ENCODE results near the gene PLAU. TPM values are rescaled to one million over a fixed set of nuclear protein-coding genes. Genes with fewer than 3 reads are reported as not detected.

Gene PLAU
- total RNA-seq, 1 experiment from 2014 or later, result 1,582 TPM

GRCh38 chr10:73900064-73900463 lies 10.9 kb upstream of the PLAU start:
- Histone ChIP-seq H3K4me2 (ENCODE audit: low read length) (peak overlapping the region; percentile 63), H3F3A (ENCODE audit: low read length, unreplicated experiment) (peaks cover 20% of the 10 kb centered on the region), H2AFZ (ENCODE audit: low read length) (no peak overlapping the region), H4K20me1 (ENCODE audit: low read length) (no peaks in the 10 kb centered on the region), H3K9me2 (replicated peaks; ENCODE audit: low read length) (no peaks in the 10 kb centered on the region), H3K79me2 (ENCODE audit: low read length) (no peaks in the 10 kb centered on the region), H3K4me1 (ENCODE audit: insufficient read depth, low read length) (peaks cover 54% of the 10 kb centered on the region), H3K27ac (ENCODE audit: low read length) (peak overlapping the region; percentile 78), H3K36me3 (ENCODE audit: low read depth, low read length) (no peaks in the 10 kb centered on the region), H3K27me3 (ENCODE audit: low read length) (no peaks in the 10 kb centered on the region), H3K9me3 (ENCODE audit: low read length) (no peaks in the 10 kb centered on the region), H3K4me3 (ENCODE audit: low read length) (no peak overlapping the region), H3K9ac (ENCODE audit: low read length) (peak overlapping the region; percentile 58)
- no peak for TF ChIP-seq EZH2phosphoT487 (IDR thresholded peaks at IDR 0.05; ENCODE audit: borderline replicate concordance, low read length)
- TF ChIP-seq EZH2 (IDR thresholded peaks at IDR 0.05; ENCODE audit: low read length, unreplicated experiment), result no peak
- TF ChIP-seq CTCF (conservative IDR thresholded peaks at IDR 0.05; ENCODE audit: low read depth, low read length), result no peak
- ChIA-PET POLR2A (ENCODE audit: unreplicated experiment) (interaction anchor here (0.5 to 1.9 kb wide), 16 partner anchors 9 to 1016 kb away, joined by 3 to 71 read pairs (median 5); partner anchors contain the start of genes PLAU and VCL), CTCF (interaction anchor here (0.6 to 2.8 kb wide), 15 partner anchors 8 to 275 kb away, joined by 3 to 53 read pairs (median 5); partner anchors contain the start of gene PLAU)
- intact Hi-C loops (cut with micrococcal nuclease), result no loop called here
- DNase-seq (no peak), ATAC-seq (no peak)
- no TSS peak for BruUV-seq (replicated peaks)

- no peak overlapping the region for H3K4me3 ChIP-seq (ENCODE audit: low read length)
- CTCF ChIA-PET, result interaction anchor here (1.0 kb wide), 1 partner anchor 40 kb away, joined by 13 read pairs; no protein-coding TSS in a partner anchor
- POLR2A ChIA-PET (ENCODE audit: unreplicated experiment), result no interaction called here
Measured at GRCh38 chr10:73901261-73901660, 9.7 kb upstream of the PLAU start.

More at GRCh38 chr10:73901261-73901660, 9.7 kb upstream of the PLAU start:
- DNase-seq (no peak), ATAC-seq (no peak)
- intact Hi-C loops (cut with micrococcal nuclease), result no loop called here
- no peaks in the 10 kb centered on the region for H3K27me3 ChIP-seq (ENCODE audit: low read length)
- no peak overlapping the region for H2AFZ ChIP-seq (ENCODE audit: low read length)
- peaks cover 30% of the 10 kb centered on the region for H3F3A ChIP-seq (ENCODE audit: low read length, unreplicated experiment)
- no peak for TF ChIP-seq EZH2phosphoT487 (IDR thresholded peaks at IDR 0.05; ENCODE audit: borderline replicate concordance, low read length)
- no peak for TF ChIP-seq EZH2 (IDR thresholded peaks at IDR 0.05; ENCODE audit: low read length, unreplicated experiment)
- TF ChIP-seq CTCF (conservative IDR thresholded peaks at IDR 0.05; ENCODE audit: low read depth, low read length), result no peak
- no peak overlapping the region for H3K4me2 ChIP-seq (ENCODE audit: low read length)
- no peak overlapping the region for H3K27ac ChIP-seq (ENCODE audit: low read length)
- H3K9ac ChIP-seq (ENCODE audit: low read length), result no peak overlapping the region
- H4K20me1 ChIP-seq (ENCODE audit: low read length), result no peaks in the 10 kb centered on the region
- H3K9me2 ChIP-seq (replicated peaks; ENCODE audit: low read length), result no peaks in the 10 kb centered on the region
- no peaks in the 10 kb centered on the region for H3K9me3 ChIP-seq (ENCODE audit: low read length)
- peaks cover 61% of the 10 kb centered on the region for H3K4me1 ChIP-seq (ENCODE audit: insufficient read depth, low read length)
- H3K79me2 ChIP-seq (ENCODE audit: low read length), result no peaks in the 10 kb centered on the region
- no TSS peak for BruUV-seq (replicated peaks)
- H3K36me3 ChIP-seq (ENCODE audit: low read depth, low read length), result no peaks in the 10 kb centered on the region
